Stimulated activated CD4-positive, alpha-beta T cell treated with anti-CD3 and anti-CD28 coated beads, TNF-alpha, amount 100 ng/mL, for 1 hour (primary cell): ENCODE measurements around the gene KRT84.
"Not testable (repeated sequence)": the region's sequence is repeated elsewhere in the genome, so short reads cannot be mapped to it uniquely, and the experiment has no call there.

Source experiments
- DNase-seq, 3 donors: peaks; one replicate each; pipeline ENCODE4 v3.0.0-alpha.2; 2020; ENCODE audit warnings: low read depth in 3 of 3, low spot score in 1 of 3

The KRT84 gene

DNA sequence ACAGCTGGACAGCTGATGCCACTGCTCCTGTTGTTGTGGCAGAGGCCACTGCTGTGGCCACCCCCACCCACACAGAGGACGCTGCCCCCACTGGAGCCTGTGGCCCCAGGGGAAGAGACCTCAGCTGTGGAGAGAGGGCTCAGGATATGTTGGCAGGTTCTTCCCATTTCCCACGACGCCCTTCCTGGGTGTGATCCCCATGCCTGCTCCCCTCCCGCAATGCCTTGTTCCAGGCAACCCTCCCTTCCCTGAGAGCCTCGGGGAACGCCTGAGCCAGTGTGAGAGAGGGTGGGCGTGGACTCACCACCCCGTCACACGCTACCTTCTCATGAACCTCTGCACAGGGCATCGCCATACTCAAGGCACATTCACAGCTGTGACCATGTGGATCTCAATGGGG is 26.4 kb upstream of the KRT84 start:
- no peak for DNase-seq

DNA sequence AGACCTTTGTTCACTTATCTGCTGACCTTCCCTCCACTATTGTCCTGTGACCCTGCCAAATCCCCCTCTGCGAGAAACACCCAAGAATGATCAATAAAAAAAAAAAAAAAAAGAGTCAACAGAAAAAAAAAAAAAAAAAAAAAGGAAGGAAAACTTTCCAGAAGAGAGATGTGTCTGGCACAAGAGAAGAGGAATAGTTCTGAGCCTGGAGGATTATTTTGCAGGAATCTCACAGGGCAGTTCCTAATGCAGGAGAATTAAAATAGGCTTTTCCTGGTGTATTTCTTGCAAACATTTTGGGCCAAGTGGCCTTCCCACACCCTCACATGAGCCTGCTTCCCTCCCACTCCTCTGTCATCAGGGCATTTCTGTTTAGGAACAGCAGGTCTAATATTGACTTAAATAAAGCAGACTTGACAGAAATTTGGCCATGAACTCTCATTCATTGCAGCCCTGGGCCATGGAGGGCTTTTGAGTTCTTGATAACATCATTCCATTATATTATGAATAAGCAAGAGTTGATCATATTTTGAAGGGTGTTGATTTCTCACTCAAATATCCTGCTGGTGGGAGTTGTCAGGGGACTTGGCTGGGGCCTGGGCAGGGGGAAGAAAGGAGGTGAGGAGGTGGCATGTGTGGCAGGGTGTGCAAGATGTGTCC is 25.3 kb upstream of the KRT84 start:
- not testable (repeated sequence) for DNase-seq

DNA sequence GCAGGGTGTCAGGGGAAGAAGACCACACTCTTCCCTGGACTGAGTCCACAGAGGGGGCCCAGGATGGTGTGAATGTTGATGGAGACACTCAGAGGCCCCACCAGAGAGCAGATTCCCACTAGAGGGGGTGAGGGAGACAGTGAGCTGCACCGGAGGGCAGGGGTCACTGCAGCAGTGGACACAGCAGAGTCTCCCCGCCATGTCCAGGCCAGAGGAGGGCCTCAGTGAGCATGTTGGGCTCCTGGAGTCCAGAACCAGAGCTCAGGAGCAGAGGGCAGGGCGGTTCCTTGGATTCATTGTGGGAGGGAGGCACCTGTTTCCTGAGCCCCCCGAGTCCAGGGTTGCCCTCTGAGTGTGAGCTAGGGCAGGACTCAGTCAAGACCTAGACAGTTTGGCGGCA is 22.5 kb upstream of the KRT84 start:
- DNase-seq, result no peak

DNA sequence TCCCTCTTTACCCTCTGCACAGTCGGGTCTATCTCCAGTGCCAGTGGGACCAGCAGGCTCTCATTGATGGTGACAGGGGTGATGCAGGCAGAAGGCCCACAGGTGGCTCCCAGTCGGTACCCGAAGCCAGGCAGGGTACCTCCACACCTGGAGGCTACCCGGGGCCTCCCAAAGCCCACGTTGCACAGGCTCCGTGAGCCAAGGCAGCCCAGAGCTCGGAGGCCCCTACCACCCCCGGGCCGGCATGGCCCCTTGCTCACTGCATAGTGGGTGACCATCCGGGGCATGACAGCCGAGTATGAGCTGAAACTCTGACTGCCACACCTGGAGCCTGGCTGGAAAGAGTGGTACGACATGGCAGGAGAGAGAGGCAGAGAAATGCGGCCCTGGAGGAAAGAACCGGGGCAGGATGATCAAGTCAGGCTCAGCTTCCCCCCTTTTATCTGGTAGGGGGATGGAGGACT is 20.5 kb upstream of the KRT84 start, which contains the start of gene KRT82:
TSS of gene KRT82 (minus strand) at position 414 of the 464 bp plus-strand sequence. CDS start at position 356, 58 bp downstream.
- DNase-seq, result no peak

DNA sequence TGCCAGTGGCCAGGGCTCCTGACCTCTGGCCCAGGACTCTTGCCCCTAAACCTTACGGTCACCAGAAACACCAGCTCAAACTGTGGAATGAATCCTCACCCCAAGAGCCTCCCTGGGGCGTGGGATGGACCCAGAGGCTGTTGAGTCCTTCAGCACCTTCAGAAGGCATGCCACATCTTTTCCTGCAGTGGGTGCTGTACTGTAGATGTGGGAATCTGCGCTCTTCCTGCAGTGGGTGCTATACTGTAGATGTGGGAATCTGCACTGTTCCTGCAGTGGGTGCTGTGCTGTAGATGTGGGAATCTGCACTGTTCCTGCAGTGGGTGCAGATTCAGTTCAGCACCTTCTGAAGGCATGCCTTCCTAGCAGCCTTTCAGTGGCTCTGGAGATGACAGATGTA is 19.5 kb upstream of the KRT84 start:
- no peak for DNase-seq

DNA sequence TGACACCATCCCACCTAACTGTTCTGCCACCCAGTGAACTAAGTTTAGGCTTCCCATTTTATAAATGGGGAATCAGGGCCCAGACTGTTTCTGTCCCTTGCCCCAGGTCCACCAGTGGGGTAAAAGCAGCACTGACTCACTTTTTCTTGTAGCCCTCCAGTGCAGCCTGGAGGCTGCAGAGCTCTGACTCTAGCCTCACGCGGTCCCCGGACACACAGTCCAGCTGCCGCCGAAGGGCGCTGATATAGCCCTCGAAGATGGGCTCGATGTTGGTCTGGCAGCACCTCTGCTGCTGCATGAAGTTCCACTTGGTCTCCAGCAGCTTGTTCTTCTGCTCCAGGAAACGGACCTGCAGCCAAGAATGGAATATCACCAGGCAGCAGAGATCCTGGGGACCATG is 18.1 kb upstream of the KRT84 start:
- no peak for DNase-seq

DNA sequence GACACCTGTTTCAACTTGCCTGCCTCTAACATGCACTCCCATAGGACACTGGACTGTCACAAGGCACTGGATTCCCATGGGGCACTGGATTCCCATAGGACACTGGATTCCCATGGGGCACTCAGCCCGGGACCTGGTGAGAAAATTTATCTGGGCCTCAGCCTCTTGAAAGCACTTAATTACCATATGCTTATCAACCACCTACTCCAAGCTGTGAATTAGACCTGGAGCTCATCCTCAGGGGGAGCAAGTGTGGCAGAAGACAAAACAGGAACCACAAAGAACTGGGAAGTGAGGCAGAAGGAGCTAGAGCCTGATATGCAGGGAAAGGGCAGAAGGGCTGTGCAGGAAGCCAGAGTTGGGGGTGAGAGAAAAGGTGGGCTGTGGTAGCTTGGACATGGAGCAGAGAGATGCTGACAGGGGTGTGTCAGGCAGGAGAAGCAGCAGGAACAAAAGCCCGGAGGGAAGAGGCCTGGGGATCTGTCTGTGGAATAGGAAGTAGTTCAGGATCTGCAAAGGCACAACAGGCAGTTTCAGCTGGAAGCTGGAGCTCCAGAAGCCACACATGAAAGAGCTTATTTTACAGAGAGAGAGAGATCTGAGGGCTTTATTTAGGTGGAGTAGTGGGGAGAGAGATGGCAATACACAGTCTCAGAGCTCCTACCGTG is 17.6 kb upstream of the KRT84 start:
- no peak for DNase-seq

DNA sequence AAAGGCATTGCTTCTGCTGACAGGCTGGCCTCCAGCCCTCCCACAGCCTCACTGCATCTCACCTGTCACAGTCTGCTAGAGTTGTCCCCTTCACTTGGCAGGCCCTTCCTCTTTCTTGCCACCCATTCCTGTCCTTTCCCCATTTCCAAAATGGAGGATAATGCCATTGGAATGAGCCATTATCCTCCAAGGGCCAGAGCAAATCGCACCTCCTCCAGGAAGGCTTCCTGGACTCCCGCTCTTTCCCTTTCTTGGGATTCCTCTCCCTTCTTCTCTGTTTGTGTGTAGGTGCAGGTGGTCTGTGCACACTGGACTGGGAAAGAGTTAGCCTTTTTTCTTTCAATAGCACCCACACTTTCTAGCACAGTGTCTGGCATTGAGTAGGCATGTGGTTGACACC is 16.9 kb upstream of the KRT84 start:
- no peak for DNase-seq

DNA sequence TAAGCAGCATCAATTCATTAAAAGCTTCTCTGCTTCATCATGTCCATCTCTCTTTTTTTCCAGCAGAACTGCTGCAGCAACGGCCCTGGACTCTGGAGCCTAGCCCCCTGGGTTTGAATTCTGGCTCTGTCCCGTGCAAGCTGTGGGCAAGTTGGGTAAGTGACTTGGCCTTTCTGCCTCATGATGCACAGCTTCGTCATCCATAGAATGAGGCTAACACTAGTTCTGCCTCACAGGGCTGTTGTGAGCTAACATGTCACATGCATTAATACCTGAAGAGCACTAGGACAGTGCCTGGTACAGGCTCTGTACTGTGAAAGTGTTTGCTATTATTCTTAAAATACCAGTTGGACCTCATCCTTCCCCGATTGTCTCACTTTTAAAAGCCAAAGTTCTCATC is 16.5 kb upstream of the KRT84 start:
- no peak for DNase-seq

DNA sequence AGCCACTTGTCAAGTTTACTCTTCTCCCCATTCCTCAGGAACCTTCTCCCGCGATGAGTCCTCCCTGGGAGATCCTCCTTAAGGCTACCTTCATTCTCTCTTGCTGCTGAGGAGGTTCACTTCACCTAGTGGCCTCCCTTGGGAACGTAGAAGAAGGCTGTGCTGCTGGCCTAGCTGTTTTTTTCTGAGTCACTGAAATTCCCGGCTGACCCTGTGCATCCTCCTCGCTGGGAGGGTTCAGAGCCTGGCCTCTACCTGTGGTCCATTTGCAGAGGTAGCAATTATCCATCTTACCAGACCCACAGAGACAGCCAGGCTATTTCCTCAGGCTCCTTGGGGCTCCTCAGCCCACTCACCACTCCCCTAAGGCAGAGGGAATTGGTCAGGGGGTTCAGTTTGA is 16.1 kb upstream of the KRT84 start:
- no peak for DNase-seq

DNA sequence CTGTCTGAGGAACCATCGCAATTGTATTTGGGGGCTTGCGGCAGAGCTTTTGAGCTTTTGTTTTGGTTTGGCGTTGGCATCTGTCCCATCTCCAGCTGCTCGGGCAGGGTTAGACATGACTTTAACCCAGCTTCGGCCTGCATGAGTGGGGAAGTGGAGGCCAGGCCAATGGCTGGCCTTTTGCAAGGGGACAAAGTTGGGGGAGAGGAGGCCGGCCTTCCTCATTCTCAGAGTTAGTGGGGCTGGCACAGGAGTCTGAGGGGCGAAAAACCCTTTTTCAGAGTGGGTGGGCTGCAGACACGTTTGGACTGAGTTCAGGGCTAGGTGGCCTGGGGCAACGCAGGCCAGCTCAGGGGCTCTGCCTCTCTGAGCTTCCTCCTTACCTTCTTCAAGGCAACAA is 15.5 kb upstream of the KRT84 start:
- DNase-seq, result no peak

DNA sequence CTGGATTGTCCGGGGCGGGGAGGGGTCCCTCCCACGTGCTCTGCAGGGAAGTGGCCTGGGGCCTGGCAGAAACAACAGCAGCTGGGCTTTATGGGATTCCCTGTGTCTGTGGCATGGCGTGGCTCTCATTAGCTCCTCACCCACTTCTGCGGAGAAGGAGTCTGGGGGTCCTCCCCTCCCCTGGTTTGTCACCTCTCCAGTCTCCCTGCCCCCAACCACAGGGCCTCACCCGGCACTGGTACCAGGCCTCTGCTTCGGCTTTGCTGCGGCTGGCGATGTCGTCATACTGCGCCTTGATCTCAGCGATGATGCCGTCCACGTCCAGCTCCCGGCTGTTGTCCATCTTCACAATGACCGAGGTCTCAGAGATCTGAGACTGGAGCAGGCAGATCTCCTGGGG is 14.3 kb upstream of the KRT84 start:
- DNase-seq, result no peak

DNA sequence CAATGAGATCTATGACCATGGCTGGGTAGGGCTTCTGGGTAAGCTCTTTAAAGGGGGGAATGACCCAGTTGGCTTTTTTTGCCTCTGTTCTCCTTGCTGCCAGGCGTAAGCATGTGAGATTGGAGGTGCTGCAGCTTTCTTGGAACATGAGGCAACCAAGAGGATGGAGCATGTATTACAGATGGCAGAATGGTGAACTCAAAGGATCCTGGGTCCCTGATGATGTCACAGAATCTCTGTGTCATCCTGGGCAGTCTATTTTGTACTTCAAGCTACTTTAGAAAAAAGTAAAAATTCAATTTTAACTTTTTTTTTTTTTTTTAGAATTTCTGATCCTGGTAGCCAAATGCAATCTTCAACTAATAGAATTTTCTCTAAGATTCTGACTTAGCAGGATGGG is 12.7 kb upstream of the KRT84 start:
- no peak for DNase-seq

DNA sequence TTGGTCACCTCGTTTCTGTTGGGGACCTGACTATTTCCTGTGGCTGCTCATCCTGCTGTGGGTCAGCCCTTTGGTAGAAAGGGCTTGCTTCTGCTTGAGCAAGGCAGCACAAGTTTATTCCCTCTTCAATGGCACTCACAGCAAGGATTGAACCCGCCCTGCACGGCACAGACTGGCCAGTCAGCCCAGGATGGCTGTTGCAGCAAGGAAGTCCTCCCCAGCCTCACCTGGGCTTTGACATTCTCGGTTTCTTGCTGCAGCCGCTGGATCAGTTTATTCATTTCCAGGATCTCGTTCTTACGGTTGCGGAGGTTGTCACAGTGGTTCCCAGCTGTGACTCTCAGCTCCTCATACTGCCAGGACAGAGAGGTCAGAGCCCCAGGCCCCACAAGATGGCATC is 11.2 kb upstream of the KRT84 start:
- DNase-seq, result no peak

DNA sequence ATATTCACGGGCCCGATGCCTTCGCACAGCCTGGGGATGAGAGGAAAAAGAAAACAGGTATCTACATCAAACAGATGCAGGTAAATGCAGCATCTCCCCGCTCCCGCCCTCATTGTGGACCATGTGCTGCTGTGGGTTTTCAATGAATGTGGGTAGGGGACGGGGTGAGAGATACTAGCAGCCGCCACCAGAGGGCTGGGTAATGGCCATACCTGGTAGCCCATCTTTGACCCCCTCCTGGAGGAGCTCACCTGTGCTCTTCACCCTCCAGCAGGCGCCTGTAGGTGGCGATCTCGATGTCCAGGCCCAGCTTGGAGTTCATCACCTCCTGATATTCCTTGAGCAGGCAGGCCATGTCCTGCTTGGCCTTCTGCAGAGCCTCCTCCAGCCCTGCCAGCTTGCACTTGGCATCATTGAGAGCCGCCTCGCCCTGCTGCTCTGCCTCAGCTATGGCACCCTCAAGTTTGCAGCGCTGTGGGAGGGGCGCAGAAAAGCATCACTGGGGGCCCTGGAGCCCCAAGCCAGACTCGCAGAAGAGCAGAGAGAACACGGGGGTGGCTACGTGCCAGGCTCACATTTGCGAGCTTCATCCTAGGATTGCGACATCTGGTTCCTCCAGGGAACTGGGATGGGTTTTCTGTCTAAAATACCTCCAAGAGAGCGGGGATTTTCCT is 10.4 kb upstream of the KRT84 start:
- DNase-seq, result no peak

DNA sequence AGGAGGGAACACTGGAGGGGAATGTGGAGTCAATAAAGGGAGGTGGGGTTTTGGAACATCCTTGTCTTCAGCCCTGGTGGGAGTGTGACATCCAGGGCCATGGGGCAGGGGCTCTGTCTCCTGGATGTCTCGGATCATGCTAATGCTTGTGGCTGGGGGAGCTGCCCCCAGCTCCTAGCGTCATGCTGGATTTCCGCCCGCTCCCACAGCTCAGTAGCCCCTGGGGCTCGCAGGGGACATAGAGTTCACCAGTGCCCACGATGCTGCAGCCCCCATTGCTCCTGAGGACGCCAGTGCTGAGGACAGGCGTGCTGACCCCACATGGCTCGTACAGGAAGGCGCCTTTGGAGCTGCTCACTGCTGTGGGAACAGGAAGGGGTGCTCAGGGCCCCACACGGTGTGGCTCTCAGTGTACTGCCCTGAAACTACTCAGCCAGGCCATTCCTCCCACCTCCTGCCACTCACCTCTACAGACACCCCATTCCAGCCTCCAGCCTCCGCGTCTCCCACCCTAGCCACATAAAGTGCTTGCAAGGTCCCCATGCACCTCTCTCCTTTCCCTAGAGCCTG is 9.5 kb upstream of the KRT84 start:
- no peak for DNase-seq

DNA sequence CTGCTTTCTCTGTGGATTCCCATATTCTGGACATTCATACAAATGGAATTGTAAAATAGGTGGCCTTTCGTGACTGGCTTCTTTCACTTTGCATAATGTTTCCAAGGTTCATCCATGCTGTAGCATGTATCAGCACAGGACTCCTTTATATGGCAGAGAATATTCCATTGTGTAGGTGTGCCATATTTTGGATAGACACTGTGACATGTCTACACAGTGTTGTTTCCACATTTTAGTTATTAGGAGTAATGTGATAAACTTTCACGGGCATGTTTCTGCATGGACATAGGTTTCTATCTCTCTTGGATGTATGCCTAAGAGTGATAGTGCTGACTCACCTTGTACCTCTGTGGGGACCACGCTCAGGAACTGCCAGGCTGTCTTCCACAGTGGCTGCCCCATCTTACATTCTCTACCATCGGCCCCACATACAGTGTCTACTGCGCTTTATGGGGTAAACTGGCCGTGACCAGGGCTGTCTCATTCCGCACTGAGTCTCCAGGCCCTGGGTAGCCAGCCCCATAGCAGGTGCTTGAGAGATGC is 7.1 kb upstream of the KRT84 start:
- DNase-seq, result no peak

DNA sequence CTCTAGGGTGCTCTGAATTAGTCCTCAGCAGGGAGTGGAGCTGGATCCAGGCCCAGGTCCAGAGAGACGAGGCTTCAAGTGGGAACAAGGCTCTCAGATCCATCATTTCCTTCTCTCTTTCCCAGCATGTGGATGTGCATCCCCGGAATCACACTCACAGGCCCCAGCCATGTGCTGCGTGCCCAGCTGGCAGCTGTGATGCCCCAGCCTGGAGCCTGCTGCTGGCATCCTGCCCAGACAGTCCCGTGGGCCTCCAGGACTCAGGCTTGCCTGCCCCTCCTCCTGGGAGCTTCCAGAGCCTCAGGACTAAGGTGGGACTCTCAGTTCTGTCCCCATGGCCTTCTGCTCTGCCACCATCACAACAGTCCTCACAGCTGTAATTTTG is 6.2 kb upstream of the KRT84 start:
- no peak for DNase-seq

DNA sequence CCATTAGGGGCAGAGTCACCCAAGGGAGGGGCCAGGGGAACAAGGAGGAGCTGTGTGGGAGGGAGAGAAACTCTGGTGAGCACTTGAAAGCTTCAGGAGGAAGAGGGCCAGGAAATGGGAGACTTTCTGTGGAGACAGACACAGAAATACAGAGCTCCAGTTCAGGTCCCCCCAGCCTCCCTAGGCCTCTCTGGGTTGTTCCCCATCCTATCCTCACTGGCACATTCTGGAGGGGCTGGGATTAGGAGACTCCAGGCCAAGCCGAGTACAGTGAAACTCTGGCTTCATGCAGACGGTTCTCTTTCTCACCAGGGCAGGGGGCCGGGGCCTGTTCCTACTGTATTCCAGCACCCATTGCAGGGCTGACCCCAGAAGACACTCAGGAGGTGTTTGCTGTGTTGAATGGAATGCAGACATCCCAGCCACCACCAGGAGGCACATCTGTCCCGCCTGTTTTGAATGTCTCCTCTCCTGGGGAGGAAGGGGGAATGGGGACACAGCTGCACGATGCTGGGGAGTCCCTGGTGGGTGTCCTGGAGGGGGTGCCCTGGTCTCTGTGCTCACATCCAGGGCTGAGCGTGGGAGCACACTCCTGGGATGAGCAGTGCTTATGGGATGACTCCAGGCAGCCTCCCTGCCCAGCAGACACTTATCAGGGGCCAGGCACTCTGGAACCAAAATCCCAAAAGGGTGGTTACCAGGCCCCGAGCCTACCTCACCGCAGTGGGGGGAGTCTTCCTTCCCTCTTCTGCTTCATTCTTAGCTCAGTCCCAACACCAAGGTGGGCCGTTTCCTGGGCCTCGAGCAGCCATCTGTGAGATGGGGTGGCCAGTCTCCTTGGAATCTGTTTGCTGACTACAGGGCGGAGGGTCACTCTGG is 5.5 kb upstream of the KRT84 start:
- no peak for DNase-seq

DNA sequence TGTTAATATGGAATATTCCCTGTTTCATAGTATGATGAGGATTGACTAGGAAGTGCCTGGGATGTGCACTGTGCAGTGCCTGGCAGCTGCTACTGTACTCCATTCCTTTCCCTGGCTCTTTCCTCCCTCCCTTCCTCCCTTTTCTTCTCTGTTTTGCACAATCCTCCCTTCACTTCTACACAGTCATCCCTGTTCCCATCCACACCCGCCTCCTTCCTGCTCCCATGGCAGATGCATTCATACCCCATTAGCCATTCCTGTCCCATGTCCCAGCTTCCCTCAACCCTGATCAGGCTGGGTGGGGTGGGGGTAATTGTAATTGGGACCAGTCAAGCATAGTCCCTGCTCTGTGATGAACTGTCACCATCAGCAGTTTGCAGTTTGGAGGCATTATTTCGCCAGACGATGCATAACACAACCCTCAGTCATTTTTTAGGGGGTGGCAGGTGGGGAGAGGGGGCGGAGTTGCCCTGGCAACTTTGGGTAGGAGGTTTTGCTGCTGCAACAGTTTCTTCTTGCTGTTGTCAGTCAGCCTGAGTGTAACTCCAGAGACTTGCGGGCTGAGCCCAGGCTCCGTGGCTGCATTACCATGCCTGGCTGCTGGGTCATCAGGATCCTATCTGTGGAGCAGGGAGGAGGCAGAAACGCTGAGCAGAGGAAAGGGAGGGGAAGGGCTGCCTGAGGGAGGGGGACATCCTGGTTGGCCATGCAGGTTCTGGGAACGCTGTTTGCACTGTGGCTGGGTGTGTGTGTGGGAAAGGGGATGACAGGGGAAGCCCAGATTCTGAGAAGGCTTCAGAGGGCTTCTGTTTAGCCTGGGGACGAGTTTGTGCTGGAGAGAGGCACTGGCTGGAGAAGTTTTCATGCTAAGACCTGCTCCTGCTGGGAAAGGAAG is 4.1 kb upstream of the KRT84 start:
- DNase-seq, result no peak
